ENCODE measurements around the gene OLFM2. TPM values are rescaled to one million over a fixed set of nuclear protein-coding genes. Genes with fewer than 3 reads are reported as not detected.

The OLFM2 gene
- total RNA-seq, 1 experiment from 2014 or later, result 75.6 TPM

DNA sequence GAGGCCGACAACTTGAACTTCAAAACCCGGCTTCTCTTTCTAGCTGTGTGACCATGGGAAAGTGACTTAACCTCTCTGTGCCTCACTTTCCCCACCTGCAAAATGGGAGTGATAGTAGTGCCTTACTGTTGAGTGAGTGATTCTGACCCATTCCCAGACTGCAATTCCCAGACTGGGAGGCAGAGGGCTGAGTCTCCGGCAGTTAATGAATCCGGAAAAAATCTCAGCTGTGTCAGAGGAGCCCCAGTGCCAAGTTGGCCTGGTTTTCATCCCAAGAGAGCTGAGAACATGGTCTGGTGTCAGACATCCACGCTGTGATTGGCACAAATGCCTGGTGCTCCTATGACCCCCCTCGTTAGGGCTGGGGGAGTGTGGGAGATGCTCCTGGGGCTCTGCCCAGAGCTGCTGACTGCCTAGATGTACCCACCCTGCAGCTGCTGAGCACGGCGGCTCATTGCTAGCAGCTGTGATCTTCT lies 51.2 kb downstream of the OLFM2 start:
- H3K79me1 ChIP-seq (ENCODE audit: insufficient read depth, low read depth, low read length, poor library complexity, severe bottlenecking), result no peaks in the 10 kb centered on the region
- H3K9ac ChIP-seq (ENCODE audit: extremely low read depth, insufficient read length, low read length), result no peak overlapping the region
- WGBS (ENCODE audit: extremely low coverage, insufficient read length, low lambda C conversion rate), result no CpG with 5 or more reads among the region's 8 CpGs
- no peak overlapping the region for H2BK5ac ChIP-seq (ENCODE audit: insufficient read length, low read length)
- DNase-seq, result no peak
- H4K8ac ChIP-seq (replicated peaks; ENCODE audit: insufficient read length, low read depth, low read length), result no peak overlapping the region
- TF ChIP-seq, protein P1, sequence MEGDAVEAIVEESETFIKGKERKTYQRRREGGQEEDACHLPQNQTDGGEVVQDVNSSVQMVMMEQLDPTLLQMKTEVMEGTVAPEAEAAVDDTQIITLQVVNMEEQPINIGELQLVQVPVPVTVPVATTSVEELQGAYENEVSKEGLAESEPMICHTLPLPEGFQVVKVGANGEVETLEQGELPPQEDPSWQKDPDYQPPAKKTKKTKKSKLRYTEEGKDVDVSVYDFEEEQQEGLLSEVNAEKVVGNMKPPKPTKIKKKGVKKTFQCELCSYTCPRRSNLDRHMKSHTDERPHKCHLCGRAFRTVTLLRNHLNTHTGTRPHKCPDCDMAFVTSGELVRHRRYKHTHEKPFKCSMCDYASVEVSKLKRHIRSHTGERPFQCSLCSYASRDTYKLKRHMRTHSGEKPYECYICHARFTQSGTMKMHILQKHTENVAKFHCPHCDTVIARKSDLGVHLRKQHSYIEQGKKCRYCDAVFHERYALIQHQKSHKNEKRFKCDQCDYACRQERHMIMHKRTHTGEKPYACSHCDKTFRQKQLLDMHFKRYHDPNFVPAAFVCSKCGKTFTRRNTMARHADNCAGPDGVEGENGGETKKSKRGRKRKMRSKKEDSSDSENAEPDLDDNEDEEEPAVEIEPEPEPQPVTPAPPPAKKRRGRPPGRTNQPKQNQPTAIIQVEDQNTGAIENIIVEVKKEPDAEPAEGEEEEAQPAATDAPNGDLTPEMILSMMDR (conservative IDR thresholded peaks at IDR 0.05), result peak; percentile 46
- no peaks in the 10 kb centered on the region for H3K79me2 ChIP-seq (ENCODE audit: insufficient read depth, low read length)
- no peak overlapping the region for H3K4me2 ChIP-seq (ENCODE audit: insufficient read depth, insufficient read length, low read length)
- peak overlapping the region in 2 of 3 experiments; percentile 16 to 28; a peak in 1 of 7 replicates for H3K27ac Mint-ChIP-seq
- H3K23ac ChIP-seq (ENCODE audit: insufficient read length, low read depth, low read length), result no peak overlapping the region
- H3K14ac ChIP-seq (ENCODE audit: insufficient read depth, low read length), result no peak overlapping the region; the same call in 1 of the 2 replicates
- H4K5ac ChIP-seq (ENCODE audit: insufficient read length, low read depth, low read length), result no peak overlapping the region
- no peak overlapping the region for H4K91ac ChIP-seq (ENCODE audit: insufficient read length, low read depth, low read length)
- no peaks in the 10 kb centered on the region for H3K9me3 ChIP-seq (ENCODE audit: control insufficient read depth, low read depth, low read length)
- no peak overlapping the region for H3K56ac ChIP-seq (ENCODE audit: insufficient read length, low read depth, low read length)
- no peak overlapping the region for H3K4ac ChIP-seq (ENCODE audit: low read depth, low read length)
- H3K4me1 ChIP-seq (ENCODE audit: insufficient read depth, low read length), result no peaks in the 10 kb centered on the region
- no peaks in the 10 kb centered on the region for H3K27me3 ChIP-seq (ENCODE audit: insufficient read depth, low read length)
- H2BK15ac ChIP-seq (ENCODE audit: low read depth, low read length), result no peak overlapping the region
- H3K27ac ChIP-seq (ENCODE audit: insufficient read length, low read depth, low read length), result no peak overlapping the region
- no peak overlapping the region for H2AK5ac ChIP-seq (ENCODE audit: insufficient read length, low read length)
- H2BK20ac ChIP-seq (ENCODE audit: low read depth, low read length, poor library complexity, severe bottlenecking), result no peak overlapping the region
- no peak overlapping the region for H3T11ph ChIP-seq (ENCODE audit: low read length)
- H3K36me3 Mint-ChIP-seq (ENCODE audit: insufficient read depth in 1 of 3, low read depth in 3 of 3), result peaks cover 0 to 4% (median 4%) of the 10 kb centered on the region in 3 experiments; a peak in 4 of 7 replicates
- no peak overlapping the region for H2BK120ac ChIP-seq (ENCODE audit: low read depth, low read length, poor library complexity, severe bottlenecking)
- H3K27me3 Mint-ChIP-seq (ENCODE audit: low read depth), result no peaks in the 10 kb centered on the region
- no peaks in the 10 kb centered on the region for H3K23me2 ChIP-seq (ENCODE audit: insufficient read length, low read depth, low read length, poor library complexity, severe bottlenecking)
- peaks cover 8 to 10% of the 10 kb centered on the region in 2 experiments for H3K4me1 Mint-ChIP-seq
- no peaks in the 10 kb centered on the region for H3K9me3 Mint-ChIP-seq
- H4K20me1 ChIP-seq (ENCODE audit: control insufficient read depth, insufficient read depth, insufficient read length), result no peaks in the 10 kb centered on the region
- no peak overlapping the region for H3K4me3 Mint-ChIP-seq
- no peak overlapping the region for H2AFZ ChIP-seq (ENCODE audit: low read length)
- no peak overlapping the region for H2BK12ac ChIP-seq (ENCODE audit: insufficient read length, low read depth, low read length)
- H3K18ac ChIP-seq (ENCODE audit: insufficient read length, low read depth, low read length), result no peak overlapping the region
